ENCODE data around the gene C1QTNF3. TPM values are rescaled to one million over a fixed set of nuclear protein-coding genes. Genes with fewer than 3 reads are reported as not detected.
A peak's percentile ranks its signal among the peaks of the same experiment; 100 is the strongest.

Gene C1QTNF3
- total RNA-seq, 1 experiment from 2014 or later: 16.1 TPM

GRCh38 chr5:34058532-34058931 lies 15.5 kb upstream of the C1QTNF3 start:
- H3K27ac ChIP-seq: no peak overlapping the region
- no peaks in the 10 kb centered on the region for H3K9me3 ChIP-seq (replicated peaks)
- H3K27me3 ChIP-seq: no peaks in the 10 kb centered on the region
- H3K4me1 ChIP-seq: peaks cover 29% of the 10 kb centered on the region
- H3K36me3 ChIP-seq: no peaks in the 10 kb centered on the region
- H3K4me3 ChIP-seq: no peak overlapping the region
- DNase-seq: no peak

DNA sequence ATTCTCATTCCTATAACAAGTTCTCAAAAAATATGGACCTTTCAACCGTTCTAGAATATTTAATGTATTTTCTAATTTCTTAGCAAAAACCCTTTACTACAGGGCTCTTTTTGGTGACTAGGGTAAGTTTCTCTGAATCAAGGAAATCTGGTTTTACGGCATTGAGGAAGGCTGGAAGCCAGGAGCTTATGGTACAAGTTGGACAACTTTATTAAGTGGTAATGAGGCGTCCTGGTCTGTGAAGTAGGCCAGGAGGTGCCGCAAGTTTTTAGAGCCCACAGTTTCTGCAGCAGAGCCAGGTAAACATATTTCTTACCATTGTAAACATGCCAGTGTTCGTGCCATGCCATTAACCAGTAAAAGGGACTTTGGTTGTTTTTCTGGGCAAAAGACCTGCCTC lies 14.6 kb upstream of the C1QTNF3 start:
- no peak for DNase-seq
- Histone ChIP-seq H3K27ac (no peak overlapping the region), H3K36me3 (no peaks in the 10 kb centered on the region), H3K27me3 (no peaks in the 10 kb centered on the region), H3K4me3 (no peak overlapping the region), H3K4me1 (peaks cover 32% of the 10 kb centered on the region), H3K9me3 (replicated peaks) (no peaks in the 10 kb centered on the region)

GRCh38 chr5:34057118-34057517 lies 14.1 kb upstream of the C1QTNF3 start:
- Histone ChIP-seq H3K9me3 (replicated peaks) (no peaks in the 10 kb centered on the region), H3K4me1 (peaks cover 32% of the 10 kb centered on the region), H3K27me3 (no peaks in the 10 kb centered on the region), H3K27ac (no peak overlapping the region), H3K4me3 (no peak overlapping the region), H3K36me3 (no peaks in the 10 kb centered on the region)
- no peak for DNase-seq

GRCh38 chr5:34055667-34056066 lies 12.7 kb upstream of the C1QTNF3 start:
- no peaks in the 10 kb centered on the region for H3K9me3 ChIP-seq (replicated peaks)
- peak overlapping the region; percentile 65 for H3K27ac ChIP-seq
- H3K4me1 ChIP-seq: peaks cover 32% of the 10 kb centered on the region
- H3K27me3 ChIP-seq: no peaks in the 10 kb centered on the region
- DNase-seq: peak; percentile 36 to 67
- H3K4me3 ChIP-seq: no peak overlapping the region
- H3K36me3 ChIP-seq: no peaks in the 10 kb centered on the region

DNA sequence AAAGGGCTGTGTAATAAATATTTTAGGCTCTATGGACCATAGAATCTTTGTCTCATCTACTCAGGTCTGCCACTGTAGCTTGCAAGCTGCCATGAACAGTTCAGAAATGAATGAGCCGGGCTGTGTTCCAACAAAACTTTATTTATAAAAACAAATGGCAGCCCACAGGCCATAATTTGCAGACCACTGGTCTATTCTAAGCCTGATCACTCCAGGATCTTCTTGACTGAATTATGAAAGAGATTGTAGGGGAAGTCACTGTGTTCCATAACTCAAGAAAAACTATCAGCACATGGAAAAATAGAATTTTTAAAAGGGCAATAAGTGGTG lies 11.4 kb upstream of the C1QTNF3 start:
- Histone ChIP-seq H3K27ac (peak overlapping the region; percentile 65), H3K36me3 (no peaks in the 10 kb centered on the region), H3K4me1 (peaks cover 32% of the 10 kb centered on the region), H3K4me3 (no peak overlapping the region), H3K9me3 (replicated peaks) (no peaks in the 10 kb centered on the region), H3K27me3 (no peaks in the 10 kb centered on the region)
- no peak for DNase-seq

GRCh38 chr5:34053571-34054399 lies 10.8 kb upstream of the C1QTNF3 start:
- no peak overlapping the region for H3K4me3 ChIP-seq
- H3K9me3 ChIP-seq (replicated peaks): no peaks in the 10 kb centered on the region
- peak in 1 of 2 experiments; percentile 28 for DNase-seq
- peak overlapping the region; percentile 65 for H3K27ac ChIP-seq
- H3K36me3 ChIP-seq: no peaks in the 10 kb centered on the region
- H3K27me3 ChIP-seq: no peaks in the 10 kb centered on the region
- H3K4me1 ChIP-seq: peaks cover 32% of the 10 kb centered on the region

DNA sequence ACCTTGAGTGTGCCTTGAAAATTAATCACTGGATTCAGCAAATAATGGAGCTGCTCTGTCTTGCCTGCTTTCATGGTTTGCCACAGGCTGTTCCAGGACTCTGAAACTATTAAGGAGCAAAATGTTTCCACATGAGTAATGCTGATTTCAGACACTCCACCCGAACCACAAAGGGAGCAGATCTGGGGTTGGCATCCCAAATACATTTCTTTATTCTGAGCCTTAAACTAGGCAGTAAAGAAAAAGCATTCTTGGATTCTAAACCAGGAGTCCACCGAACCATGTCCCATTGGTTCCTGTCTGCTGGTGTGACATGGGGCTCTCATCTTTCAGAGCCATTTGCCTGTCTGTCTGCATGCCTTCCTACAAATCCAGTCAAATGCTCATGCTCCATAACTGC lies 10.1 kb upstream of the C1QTNF3 start:
- Histone ChIP-seq H3K4me3 (no peak overlapping the region), H3K4me1 (peaks cover 32% of the 10 kb centered on the region), H3K27ac (peak overlapping the region; percentile 65), H3K36me3 (no peaks in the 10 kb centered on the region), H3K9me3 (replicated peaks) (no peaks in the 10 kb centered on the region), H3K27me3 (no peaks in the 10 kb centered on the region)
- DNase-seq: no peak

- DNase-seq: no peak
- Histone ChIP-seq H3K27ac (no peak overlapping the region), H3K9me3 (replicated peaks) (no peaks in the 10 kb centered on the region), H3K36me3 (no peaks in the 10 kb centered on the region), H3K4me1 (peaks cover 30% of the 10 kb centered on the region), H3K27me3 (no peaks in the 10 kb centered on the region), H3K4me3 (no peak overlapping the region)
Observed at GRCh38 chr5:34051374-34051980, 8.5 kb upstream of the C1QTNF3 start.

DNA sequence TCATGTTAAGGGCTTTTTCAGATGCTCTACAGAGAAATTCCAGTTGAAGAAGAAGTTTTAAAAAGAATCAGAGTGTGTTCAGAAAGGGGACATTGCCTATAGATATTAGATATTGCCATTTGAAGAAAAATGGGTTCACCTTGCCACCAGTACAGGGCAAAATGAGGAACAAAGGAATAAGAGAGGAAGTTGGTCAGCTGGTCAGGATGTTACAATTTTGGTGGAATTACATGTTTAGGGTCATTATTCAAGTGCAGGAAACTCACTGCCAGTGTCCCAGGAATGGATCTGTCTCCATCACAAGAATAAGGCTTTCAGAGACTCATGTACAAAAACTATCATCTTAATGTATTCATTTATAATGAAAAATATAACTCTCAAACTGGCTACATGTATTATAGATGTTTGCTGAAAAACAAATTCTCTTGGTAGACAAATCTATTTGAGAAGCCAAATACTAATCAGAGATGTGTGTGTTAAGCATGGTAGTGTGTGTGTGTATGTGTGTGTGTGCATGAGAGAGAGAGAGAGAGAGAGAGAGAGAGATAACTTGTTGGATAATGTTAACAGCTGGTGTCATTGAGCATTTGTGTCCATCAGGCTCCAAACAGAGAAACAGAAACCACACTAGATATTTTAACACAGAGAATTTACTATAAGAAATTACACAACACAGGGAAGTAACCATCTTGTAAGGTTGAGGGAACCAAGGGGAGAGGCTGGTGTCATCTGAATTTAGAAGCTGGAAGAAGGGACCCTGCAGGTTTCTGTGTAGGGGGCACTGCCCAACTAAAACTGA lies 5.0 kb upstream of the C1QTNF3 start:
- no peak overlapping the region for H3K4me3 ChIP-seq
- no peaks in the 10 kb centered on the region for H3K9me3 ChIP-seq (replicated peaks)
- no peaks in the 10 kb centered on the region for H3K36me3 ChIP-seq
- H3K4me1 ChIP-seq: peaks cover 8% of the 10 kb centered on the region
- no peaks in the 10 kb centered on the region for H3K27me3 ChIP-seq
- DNase-seq: no peak
- no peak overlapping the region for H3K27ac ChIP-seq

GRCh38 chr5:34047143-34047542 lies 4.1 kb upstream of the C1QTNF3 start:
- H3K4me3 ChIP-seq: no peak overlapping the region
- DNase-seq: no peak
- H3K27me3 ChIP-seq: no peaks in the 10 kb centered on the region
- no peaks in the 10 kb centered on the region for H3K36me3 ChIP-seq
- H3K27ac ChIP-seq: no peak overlapping the region
- H3K9me3 ChIP-seq (replicated peaks): no peaks in the 10 kb centered on the region
- peaks cover 16% of the 10 kb centered on the region for H3K4me1 ChIP-seq

GRCh38 chr5:34045996-34046395 lies 3.0 kb upstream of the C1QTNF3 start:
- no peaks in the 10 kb centered on the region for H3K27me3 ChIP-seq
- no peak overlapping the region for H3K27ac ChIP-seq
- no peak overlapping the region for H3K4me3 ChIP-seq
- DNase-seq: no peak
- peaks cover 23% of the 10 kb centered on the region for H3K4me1 ChIP-seq
- H3K9me3 ChIP-seq (replicated peaks): no peaks in the 10 kb centered on the region
- no peaks in the 10 kb centered on the region for H3K36me3 ChIP-seq

- H3K4me3 ChIP-seq: no peak overlapping the region
- H3K27ac ChIP-seq: no peak overlapping the region
- H3K4me1 ChIP-seq: peaks cover 30% of the 10 kb centered on the region
- H3K9me3 ChIP-seq (replicated peaks): no peaks in the 10 kb centered on the region
- DNase-seq: no peak
- no peaks in the 10 kb centered on the region for H3K36me3 ChIP-seq
- no peaks in the 10 kb centered on the region for H3K27me3 ChIP-seq
Observed at GRCh38 chr5:34045023-34045422, 2.0 kb upstream of the C1QTNF3 start.

DNA sequence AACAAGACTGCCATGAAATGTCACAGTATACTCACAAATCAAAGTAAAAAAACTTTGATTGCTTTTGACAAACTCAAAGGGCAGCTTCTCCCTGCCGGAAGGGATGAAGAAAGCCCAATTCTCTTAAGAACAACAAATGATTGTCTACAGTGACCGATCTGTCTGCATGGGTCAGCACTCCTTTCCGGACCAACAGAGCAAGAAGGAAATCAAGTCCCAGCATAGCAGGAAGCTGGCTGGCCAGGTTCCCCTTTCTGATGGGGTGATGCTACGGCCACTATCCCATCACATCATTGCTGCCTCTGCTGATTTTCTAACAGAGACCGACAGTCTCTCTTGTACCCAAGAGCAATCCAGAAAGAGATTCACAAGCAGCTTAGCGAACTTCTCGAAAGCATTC lies 692 bp downstream of the C1QTNF3 start:
- Histone ChIP-seq H3K9me3 (replicated peaks) (no peaks in the 10 kb centered on the region), H3K4me1 (peaks cover 44% of the 10 kb centered on the region), H3K36me3 (no peaks in the 10 kb centered on the region), H3K27me3 (no peaks in the 10 kb centered on the region), H3K4me3 (peak overlapping the region; percentile 28; the same call in 1 of the 2 replicates), H3K27ac (no peak overlapping the region; the same call in 1 of the 2 replicates)
- DNase-seq: no peak

- DNase-seq: no peak
- Histone ChIP-seq H3K4me3 (no peak overlapping the region), H3K36me3 (no peaks in the 10 kb centered on the region), H3K9me3 (replicated peaks) (no peaks in the 10 kb centered on the region), H3K27ac (no peak overlapping the region), H3K4me1 (peaks cover 49% of the 10 kb centered on the region), H3K27me3 (no peaks in the 10 kb centered on the region)
Observed at GRCh38 chr5:34041247-34041972, 1.6 kb downstream of the C1QTNF3 start.
